HG02610 (cell line): ENCODE results near the gene ZBED2.
"Not testable (repeated sequence)": the region's sequence is repeated elsewhere in the genome, so short reads cannot be mapped to it uniquely, and the experiment has no call there.

Experiments used
- ATAC-seq: cut with Tn5 transposase; IDR thresholded peaks from one replicate; pipeline ENCODE4 v1.9.1; 2021; ENCODE audit warnings: mild to moderate bottlenecking, moderate library complexity; ENCODE audit not compliant: unreplicated experiment

The ZBED2 gene

DNA sequence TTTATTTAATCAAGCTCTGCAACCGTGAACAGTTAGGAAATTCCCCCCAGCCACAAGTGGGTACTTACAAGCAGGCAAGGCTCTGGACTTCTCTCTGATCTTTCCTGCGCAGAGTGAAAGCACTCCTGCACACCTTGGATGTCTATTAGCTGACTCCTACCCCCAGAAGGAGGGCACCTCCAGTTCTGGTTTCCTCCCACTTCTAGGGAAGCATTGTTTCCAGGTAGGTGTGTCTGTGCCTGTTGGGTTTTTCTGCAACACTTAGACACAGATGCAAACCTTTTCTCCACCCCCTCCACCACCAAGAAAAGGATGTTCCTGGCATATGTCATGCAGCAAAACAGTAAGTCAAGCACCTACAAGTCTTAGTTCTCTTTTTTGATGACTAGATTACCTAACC lies at the start of gene ZBED2:
Gene ZBED2, minus strand, starts transcription at position 115 of the 400 bp plus-strand sequence. CDS start 1,145 bp downstream, outside the sequence.
- ATAC-seq, result peak; percentile 46

GRCh38 chr3:111639316-111639715 lies 44.2 kb upstream of the ZBED2 start:
- ATAC-seq, result no peak

DNA sequence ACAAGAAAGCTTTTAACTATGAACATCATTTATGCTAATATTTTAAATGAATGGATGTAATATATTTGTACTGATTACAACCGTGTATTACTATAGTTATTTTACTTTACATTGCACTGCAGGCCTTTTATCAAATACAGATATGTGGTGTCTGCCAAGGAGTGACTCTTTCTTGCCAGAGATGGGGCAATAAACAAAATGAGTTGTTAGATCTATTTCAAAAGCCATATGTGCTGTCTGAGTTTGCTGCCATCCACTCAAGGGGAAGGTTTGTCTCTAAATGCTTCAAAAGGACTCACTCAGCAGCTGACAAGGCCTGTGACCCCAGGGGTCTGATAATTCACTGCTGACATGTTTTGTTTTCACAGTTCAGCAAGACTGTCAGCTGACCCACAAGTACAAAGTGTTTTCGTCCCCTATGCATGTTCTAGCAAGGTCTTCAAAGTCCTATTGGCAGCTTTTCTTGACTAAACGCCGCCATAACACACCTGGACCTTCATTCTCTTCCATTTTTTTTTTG lies 41.3 kb upstream of the ZBED2 start:
- no peak for ATAC-seq

GRCh38 chr3:111635403-111635802 lies 40.3 kb upstream of the ZBED2 start:
- no peak for ATAC-seq

GRCh38 chr3:111630638-111631037 lies 35.5 kb upstream of the ZBED2 start:
- ATAC-seq, result not testable (repeated sequence)

- ATAC-seq, result not testable (repeated sequence)
Measured at GRCh38 chr3:111629018-111629417, 33.9 kb upstream of the ZBED2 start.

GRCh38 chr3:111627092-111627491 lies 31.9 kb upstream of the ZBED2 start:
- no peak for ATAC-seq

DNA sequence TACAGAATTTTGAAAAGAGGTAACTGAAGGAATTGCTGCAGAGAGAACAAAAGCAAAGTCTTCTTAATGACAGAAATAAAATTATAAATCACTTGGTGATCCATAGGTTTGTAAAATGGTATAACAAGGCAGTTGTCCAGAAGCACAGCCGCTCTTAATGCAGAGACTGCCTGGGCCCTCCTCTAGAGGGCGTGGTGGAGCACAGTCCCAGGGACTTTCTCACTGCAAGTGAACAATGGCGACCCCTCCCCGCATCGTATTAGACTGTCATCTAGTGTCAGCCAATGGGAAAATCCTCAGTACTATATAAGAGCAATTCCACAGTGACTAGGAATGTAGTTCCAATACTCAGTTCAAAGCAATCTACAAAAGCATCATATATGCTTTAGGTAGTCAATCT lies 26.4 kb upstream of the ZBED2 start:
- no peak for ATAC-seq

- no peak for ATAC-seq
Measured at GRCh38 chr3:111619833-111620232, 24.7 kb upstream of the ZBED2 start.

- no peak for ATAC-seq
Measured at GRCh38 chr3:111618945-111619344, 23.8 kb upstream of the ZBED2 start.

GRCh38 chr3:111617912-111618601 lies 22.9 kb upstream of the ZBED2 start:
- ATAC-seq, result no peak

GRCh38 chr3:111617406-111617805 lies 22.3 kb upstream of the ZBED2 start:
- no peak for ATAC-seq

DNA sequence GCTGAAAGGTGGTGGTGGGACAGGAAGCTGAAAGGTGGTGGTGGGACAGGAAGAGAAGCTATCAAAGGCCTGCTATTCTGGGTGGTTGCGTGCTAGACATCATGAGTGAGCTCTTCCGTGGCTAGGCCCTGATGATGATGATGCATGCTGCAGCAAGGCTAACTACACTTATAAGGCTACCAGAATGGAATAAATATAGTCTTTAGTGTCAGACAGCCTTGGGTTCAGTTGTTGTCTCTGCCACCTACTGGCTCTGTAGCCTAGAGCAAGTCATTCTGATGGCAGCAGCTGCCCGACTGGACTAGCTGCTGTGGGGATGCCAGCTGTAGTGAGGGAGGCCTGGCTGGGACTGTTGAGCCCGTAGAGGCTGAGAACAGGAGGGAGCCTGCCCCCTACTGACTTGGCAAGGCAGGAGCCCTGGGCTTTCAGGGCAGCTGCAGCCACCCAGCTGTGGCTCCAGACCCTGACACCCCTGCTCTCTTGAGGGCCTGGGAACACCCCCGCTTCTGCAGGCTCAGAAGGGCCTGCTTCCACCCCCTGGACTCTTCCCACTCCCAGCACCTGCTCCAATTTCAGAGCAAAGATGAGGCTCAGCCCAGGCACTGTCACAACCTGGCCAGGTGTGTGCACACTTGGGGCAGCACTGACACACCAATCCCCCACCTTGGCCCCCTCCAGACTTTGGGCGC lies 21.4 kb upstream of the ZBED2 start:
- ATAC-seq, result peak; percentile 71

GRCh38 chr3:111615880-111616279 lies 20.7 kb upstream of the ZBED2 start:
- no peak for ATAC-seq

DNA sequence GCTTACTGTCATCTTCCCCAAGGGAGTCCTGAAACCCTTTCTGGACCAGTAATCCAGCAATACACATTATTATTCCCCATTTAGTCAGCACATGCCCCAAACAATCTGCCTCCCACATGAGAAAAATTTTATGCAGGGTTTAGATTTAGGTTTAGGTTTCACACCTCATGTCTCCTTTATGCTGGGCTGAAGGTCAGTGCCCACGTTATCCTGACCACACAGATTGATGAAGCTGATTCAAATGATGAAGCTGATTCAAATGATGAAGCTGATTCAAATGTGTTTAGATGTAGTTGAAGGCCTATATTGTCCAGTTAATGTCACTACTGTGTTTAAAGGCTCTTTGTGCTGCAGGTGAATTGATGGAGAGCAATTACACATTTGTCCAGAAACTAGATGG lies 18.1 kb upstream of the ZBED2 start:
- no peak for ATAC-seq

DNA sequence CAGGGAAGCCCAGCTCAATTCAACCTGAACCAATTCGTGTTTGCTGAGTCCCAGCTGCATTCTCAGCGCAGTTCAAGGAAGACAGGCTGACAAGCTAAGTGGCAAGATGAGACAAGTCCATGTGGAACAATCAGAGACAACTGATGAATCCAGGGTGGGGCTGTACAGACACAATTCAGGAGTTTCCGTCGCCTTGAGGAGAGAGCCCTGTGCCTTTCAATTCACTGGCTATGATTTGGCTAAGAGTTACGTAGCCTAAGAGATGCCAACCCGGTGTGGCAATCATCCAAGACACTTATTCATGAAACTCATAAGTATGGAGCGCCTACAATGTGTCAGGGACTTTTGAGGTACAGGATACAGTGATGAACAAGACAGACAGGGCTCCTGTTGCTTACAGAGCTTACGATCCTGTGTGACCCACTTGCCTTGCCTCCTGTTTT lies 15.5 kb upstream of the ZBED2 start:
- peak; percentile 19 for ATAC-seq

GRCh38 chr3:111610189-111610588 lies 15.0 kb upstream of the ZBED2 start:
- peak; percentile 87 for ATAC-seq

GRCh38 chr3:111609700-111610099 lies 14.6 kb upstream of the ZBED2 start:
- ATAC-seq, result no peak

DNA sequence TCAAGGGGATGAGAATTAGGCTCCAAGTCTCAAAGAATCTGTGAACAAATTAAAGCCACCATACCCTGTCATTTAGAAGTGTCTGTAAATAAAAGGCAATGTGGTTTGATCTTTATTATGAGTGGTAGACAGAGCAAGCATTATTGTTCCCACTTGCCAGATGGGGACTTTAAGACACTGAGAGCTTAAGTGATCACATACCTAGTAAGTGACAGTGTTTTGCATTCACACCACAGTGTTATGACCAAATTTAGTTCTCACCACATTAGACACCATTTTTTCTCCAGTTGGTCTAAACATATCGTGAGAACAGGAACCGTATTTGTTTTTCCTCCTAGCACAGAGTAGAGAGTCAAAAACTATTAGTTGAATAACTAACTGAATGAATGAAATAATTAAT lies 13.2 kb upstream of the ZBED2 start:
- ATAC-seq, result peak; percentile 37

GRCh38 chr3:111607240-111607920 lies 12.2 kb upstream of the ZBED2 start:
- ATAC-seq, result no peak

DNA sequence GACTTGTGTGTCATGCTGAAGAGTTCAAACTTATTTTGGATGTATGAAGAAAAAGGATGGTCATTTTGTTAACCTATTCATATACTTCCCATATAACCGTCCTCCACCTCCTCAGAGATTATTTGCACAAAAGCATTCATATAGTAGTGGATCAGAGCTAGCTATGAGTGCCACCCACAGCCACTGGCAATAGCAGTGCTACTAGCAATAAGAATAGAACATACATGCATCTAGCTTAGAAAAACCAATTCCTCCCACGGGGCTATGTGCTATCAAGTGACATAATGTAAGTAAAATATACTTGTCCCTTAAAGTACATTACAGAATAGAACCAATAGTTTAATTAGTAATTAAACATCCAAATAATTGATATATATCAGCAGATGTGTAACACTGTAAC lies 10.3 kb upstream of the ZBED2 start:
- no peak for ATAC-seq

DNA sequence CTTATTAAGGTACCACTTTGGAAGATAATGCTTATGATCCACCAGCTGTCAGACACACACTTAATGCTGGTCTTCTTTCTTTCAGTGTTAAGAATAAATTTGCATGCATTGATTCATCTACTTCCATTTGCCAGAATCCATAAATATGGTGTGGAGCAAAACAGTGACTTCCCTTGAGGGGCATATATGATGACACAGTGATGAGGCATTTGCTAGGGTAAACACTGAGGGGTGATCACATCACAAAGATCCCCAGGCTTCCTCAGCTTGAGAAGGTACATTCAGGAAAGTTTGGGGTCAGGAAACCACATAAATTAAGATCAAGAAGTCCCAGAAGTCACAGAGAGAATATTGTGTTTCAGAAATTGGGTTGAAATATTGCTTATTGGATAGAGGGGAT lies 9.9 kb upstream of the ZBED2 start:
- ATAC-seq, result no peak
